ENCODE results near the gene ADORA1.

The ADORA1 gene

DNA sequence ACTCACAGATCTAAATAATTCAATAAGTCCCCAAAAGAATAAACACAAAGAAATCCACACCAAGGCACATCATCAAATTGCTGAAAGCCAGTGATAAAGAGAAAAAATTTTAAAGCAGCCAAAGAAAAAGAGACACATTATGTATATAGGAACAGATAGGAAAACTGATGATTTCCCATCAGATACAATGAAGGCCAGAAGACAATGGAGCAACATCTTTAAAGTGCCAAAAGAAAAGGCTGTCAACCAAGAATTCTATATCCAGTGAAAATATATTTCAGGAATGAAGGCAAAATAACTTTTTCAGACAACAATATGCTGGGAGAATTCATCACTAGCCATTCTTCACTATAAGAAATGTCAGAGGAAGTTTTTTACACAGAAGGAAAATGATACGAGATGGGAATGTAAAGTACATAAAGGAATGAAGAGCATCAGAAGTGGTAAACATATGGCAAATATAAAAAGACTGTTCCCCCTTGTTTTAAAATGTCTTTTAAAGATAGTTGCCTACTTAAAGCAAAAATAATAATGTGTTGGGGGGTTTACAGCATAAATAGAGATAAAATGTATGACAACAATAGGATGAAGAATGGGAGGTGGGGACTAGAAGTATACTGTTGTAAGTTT, 32.4 kb upstream of the ADORA1 start:
- no peak overlapping the region for H3K4me3 ChIP-seq (ENCODE audit: extremely low read depth, insufficient read depth, low read length, poor library complexity, severe bottlenecking)
- no peak overlapping the region for H3K27ac ChIP-seq (ENCODE audit: low read depth, low read length, severe bottlenecking)
- H3K36me3 ChIP-seq (ENCODE audit: control insufficient read depth, insufficient read depth, low read length) = no peaks in the 10 kb centered on the region
- 100% methylated on average over 1 of the region's 1 CpG for WGBS, 2 experiments (ENCODE audit: insufficient coverage in 2 of 2)
- H3K9me3 ChIP-seq (ENCODE audit: control insufficient read depth, low read length) = peaks cover 10% of the 10 kb centered on the region
- H3K4me1 ChIP-seq (ENCODE audit: control insufficient read depth, insufficient read depth, low read length, poor library complexity, severe bottlenecking) = no peaks in the 10 kb centered on the region

DNA sequence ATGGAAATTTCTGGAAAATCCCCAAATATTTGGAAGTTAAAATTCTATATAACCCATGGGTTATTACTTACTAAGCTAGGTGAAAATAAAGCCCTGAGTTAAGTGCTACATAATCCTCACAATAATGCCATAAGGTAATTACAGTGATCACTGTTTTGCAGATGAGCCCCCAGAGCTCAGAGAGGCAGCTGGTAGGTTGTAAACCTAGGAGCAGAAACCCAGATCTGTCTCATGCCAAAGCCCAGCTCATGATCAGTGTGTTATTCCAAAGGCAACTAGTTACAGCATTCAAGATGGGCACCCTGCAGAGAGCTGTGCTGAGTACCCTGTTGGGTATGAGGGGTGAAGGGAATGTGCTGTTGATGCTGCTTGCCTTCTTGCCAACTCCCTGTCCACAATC, 31.0 kb upstream of the ADORA1 start:
- no peak overlapping the region for H3K27ac ChIP-seq (ENCODE audit: low read depth, low read length, severe bottlenecking)
- H3K4me1 ChIP-seq (ENCODE audit: control insufficient read depth, insufficient read depth, low read length, poor library complexity, severe bottlenecking) = no peaks in the 10 kb centered on the region
- no peak overlapping the region for H3K4me3 ChIP-seq (ENCODE audit: extremely low read depth, insufficient read depth, low read length, poor library complexity, severe bottlenecking)
- H3K9me3 ChIP-seq (ENCODE audit: control insufficient read depth, low read length) = peaks cover 10% of the 10 kb centered on the region
- no peaks in the 10 kb centered on the region for H3K36me3 ChIP-seq (ENCODE audit: control insufficient read depth, insufficient read depth, low read length)

DNA sequence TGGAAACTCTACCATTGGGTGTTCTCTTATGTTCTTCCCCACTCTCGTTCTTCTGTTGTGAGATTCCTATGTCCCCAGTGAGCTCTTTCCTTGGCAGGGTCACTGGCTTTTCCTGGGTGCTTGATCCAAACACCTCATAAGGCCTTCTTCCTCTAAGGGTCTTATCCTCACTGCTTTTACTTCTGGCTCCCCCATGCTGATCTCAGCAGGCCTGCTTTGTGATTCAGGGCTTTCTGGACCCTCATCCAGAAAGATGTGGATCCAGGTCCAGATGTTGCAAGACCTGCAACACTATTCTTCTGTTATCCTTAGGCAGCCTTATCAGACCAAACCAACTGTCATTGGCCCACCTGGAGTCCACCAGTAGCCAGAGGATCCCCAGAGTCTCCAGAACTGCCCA, 30.5 kb upstream of the ADORA1 start:
- Histone ChIP-seq H3K4me1 (ENCODE audit: control insufficient read depth, insufficient read depth, low read length, poor library complexity, severe bottlenecking) (no peaks in the 10 kb centered on the region), H3K4me3 (ENCODE audit: extremely low read depth, insufficient read depth, low read length, poor library complexity, severe bottlenecking) (no peak overlapping the region), H3K27ac (ENCODE audit: low read depth, low read length, severe bottlenecking) (no peak overlapping the region), H3K36me3 (ENCODE audit: control insufficient read depth, insufficient read depth, low read length) (no peaks in the 10 kb centered on the region), H3K9me3 (ENCODE audit: control insufficient read depth, low read length) (peaks cover 10% of the 10 kb centered on the region)
- WGBS, 2 experiments (ENCODE audit: insufficient coverage in 2 of 2) = 60 to 82% methylated on average over 1 of the region's 1 CpG

DNA sequence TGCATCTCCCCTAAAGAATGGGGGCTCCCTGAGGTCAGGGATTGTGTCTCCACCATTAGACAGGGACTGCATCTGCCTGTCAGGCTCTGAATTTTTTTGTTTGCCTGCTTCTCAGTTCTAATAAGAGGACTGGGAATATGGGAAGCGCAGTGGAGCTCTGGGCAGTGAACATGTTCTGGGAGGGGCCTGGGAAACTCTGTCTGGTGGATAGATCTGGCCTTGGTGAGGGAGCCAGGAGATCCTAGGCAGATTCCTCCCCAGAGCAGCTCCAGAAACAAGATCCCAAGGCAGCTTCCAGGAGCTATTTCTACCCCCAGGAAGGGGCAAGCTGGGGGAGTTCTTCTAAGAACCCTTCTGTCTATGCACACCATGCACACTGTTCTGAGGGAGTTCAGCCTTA, 29.1 kb upstream of the ADORA1 start:
- H3K4me3 ChIP-seq (ENCODE audit: extremely low read depth, insufficient read depth, low read length, poor library complexity, severe bottlenecking) = no peak overlapping the region
- WGBS, 2 experiments (ENCODE audit: insufficient coverage in 2 of 2) = 86% methylated on average over 1 of the region's 1 CpG; no CpG with 5 or more reads in 1 of the 2 experiments
- H3K4me1 ChIP-seq (ENCODE audit: control insufficient read depth, insufficient read depth, low read length, poor library complexity, severe bottlenecking) = no peaks in the 10 kb centered on the region
- H3K27ac ChIP-seq (ENCODE audit: low read depth, low read length, severe bottlenecking) = no peak overlapping the region
- H3K36me3 ChIP-seq (ENCODE audit: control insufficient read depth, insufficient read depth, low read length) = no peaks in the 10 kb centered on the region
- peaks cover 10% of the 10 kb centered on the region for H3K9me3 ChIP-seq (ENCODE audit: control insufficient read depth, low read length)

DNA sequence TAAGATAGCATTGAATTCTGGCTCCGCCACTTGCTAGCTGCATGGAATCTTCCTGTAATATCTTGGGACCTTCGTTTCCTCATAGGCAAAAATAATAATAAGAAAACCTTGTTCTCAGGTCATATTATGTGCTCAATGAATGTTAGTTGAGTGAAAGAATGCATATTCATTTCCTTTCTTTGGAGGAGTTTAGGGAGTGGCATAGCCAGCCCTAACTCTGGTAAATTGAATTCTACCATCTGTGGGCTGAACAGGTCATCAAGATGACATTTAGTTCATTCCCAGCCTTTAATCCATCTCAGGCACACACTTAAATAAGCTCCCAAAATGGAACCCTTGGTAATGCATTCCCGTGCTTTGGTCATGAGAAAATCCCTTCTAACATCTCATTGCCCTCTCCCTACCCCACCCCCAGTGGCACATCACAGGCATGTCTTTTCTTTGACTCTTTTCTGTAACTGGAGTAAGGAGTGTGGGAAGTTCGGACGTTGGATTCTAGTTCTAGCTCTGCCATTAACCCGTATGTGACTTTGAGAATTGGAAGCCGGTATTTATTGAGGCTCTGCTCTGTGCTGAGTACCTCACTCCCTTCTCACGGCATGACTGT, 28.5 kb upstream of the ADORA1 start:
- WGBS, 2 experiments (ENCODE audit: insufficient coverage in 2 of 2) = 80 to 97% methylated on average over 5 of the region's 8 CpGs
- no peaks in the 10 kb centered on the region for H3K4me1 ChIP-seq (ENCODE audit: control insufficient read depth, insufficient read depth, low read length, poor library complexity, severe bottlenecking)
- no peak overlapping the region for H3K4me3 ChIP-seq (ENCODE audit: extremely low read depth, insufficient read depth, low read length, poor library complexity, severe bottlenecking)
- H3K27ac ChIP-seq (ENCODE audit: low read depth, low read length, severe bottlenecking) = no peak overlapping the region
- H3K9me3 ChIP-seq (ENCODE audit: control insufficient read depth, low read length) = peaks cover 10% of the 10 kb centered on the region
- H3K36me3 ChIP-seq (ENCODE audit: control insufficient read depth, insufficient read depth, low read length) = no peaks in the 10 kb centered on the region

DNA sequence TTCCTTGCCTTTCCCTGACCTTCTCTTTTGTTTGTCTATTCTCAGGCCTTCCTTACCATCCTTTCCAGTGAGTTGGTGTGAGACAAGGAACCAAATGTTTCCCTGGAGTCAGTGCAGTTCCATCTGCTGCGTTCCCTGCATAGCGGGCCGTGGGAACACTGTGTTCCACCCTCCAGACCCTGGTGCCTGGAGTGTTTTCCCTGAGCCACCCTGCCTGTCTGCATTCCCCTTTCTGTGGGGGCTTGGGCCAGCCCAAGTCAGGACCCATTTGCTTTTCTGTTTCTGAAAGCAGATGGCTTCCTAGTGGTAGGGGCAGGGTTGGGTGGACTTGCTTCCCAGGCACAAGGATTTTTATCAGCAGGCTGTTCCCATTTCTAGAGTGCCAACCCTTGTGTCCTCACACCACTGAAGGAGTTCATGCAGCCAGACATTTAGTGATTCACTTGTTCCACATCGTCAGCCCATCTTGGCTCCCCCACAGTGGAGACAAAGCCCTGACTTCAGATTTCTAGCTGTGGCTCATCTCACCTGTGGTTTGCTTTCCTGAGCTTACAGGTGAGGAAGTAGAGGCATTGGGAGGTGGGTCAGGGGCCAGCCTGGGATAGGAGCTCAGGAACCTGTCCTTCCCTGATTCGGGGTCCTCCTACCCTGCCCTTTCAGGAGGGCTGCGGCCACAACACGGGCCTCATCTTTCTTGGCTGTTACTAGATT, 27.6 kb upstream of the ADORA1 start:
- peaks cover 5% of the 10 kb centered on the region for H3K9me3 ChIP-seq (ENCODE audit: control insufficient read depth, low read length)
- H3K4me1 ChIP-seq (ENCODE audit: control insufficient read depth, insufficient read depth, low read length, poor library complexity, severe bottlenecking) = no peaks in the 10 kb centered on the region
- no peak overlapping the region for H3K4me3 ChIP-seq (ENCODE audit: extremely low read depth, insufficient read depth, low read length, poor library complexity, severe bottlenecking)
- 96% methylated on average over 7 of the region's 7 CpGs for WGBS, 2 experiments (ENCODE audit: insufficient coverage in 2 of 2)
- no peak overlapping the region for H3K27ac ChIP-seq (ENCODE audit: low read depth, low read length, severe bottlenecking)
- H3K36me3 ChIP-seq (ENCODE audit: control insufficient read depth, insufficient read depth, low read length) = no peaks in the 10 kb centered on the region

DNA sequence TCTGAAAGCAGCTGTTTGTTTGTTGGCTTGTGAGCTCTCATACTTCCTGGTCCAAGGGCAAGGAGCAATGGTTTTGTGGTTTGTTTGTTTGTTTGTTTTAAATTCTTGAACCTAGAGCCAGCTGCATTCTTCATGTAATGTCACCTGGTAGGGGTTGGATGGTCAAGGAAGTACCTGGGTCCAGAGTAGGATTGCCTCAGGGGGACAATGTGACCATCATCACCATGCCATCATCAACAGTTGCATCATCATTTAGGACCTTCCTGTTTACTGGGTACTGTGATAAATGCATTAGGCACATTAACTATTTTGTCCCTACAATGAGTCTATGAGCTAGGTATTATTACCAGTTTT, 27.0 kb upstream of the ADORA1 start:
- Histone ChIP-seq H3K4me3 (ENCODE audit: extremely low read depth, insufficient read depth, low read length, poor library complexity, severe bottlenecking) (no peak overlapping the region), H3K4me1 (ENCODE audit: control insufficient read depth, insufficient read depth, low read length, poor library complexity, severe bottlenecking) (no peaks in the 10 kb centered on the region), H3K9me3 (ENCODE audit: control insufficient read depth, low read length) (peaks cover 4% of the 10 kb centered on the region), H3K36me3 (ENCODE audit: control insufficient read depth, insufficient read depth, low read length) (no peaks in the 10 kb centered on the region), H3K27ac (ENCODE audit: low read depth, low read length, severe bottlenecking) (no peak overlapping the region)

DNA sequence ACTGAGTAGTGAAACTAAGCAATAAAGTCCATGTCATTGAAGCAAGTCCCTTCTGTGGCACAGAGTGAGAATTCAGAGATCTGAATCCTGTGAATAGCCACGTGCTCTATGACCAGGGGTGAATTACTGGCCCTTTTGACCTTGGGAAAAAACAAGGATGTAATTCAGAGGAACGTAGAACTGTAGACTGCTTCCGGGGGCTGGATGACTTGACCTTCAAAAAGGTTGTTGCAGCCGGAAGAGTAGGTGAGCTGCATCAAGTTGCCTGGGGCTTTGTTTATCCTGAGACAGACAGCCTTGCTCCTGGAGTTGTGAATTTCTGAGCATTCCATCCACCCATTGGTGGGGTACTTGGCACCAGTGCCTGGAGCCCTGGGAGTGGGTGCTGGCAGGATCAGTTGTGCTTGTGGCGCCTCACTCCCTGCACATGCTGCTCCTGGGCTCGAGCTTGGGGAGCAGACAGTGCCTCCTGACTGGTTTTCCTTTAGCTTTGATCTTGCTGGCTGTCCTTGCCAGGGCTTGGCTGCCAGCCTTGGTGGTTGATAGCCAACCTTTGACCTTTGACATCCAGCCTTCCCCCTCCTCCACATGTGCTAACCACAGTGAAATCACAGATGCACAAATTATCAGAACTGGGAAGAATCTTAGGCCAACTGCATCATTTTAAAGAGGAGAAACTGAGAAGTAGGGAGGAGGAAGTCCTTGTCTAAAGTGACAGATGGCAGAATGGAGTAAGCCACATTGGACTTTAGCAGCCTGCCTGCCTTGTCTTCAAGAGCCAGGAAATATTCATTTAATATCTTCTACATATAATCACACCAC, 25.5 kb upstream of the ADORA1 start:
- H3K9me3 ChIP-seq (ENCODE audit: control insufficient read depth, low read length) = no peaks in the 10 kb centered on the region

DNA sequence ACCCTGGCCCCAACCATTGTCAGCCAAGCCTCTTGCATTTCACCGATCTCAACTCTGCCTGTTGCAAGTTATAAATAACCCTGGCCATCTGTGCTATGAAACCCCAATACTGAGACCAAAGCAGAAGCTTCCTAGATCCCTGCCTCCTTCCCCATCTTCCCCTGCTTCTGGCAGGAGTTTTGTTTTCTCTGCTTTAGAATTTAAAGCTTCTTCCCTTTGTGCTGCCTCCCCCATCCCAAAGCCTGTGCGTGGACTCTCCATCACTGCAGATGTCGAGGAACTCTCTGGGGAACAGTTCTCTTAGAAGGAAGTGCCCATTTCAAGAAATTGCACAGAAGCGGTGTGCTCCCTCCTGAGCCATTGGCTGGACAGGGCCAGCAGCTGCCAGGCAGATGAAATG, 24.3 kb upstream of the ADORA1 start:
- H3K4me3 ChIP-seq (ENCODE audit: extremely low read depth, insufficient read depth, low read length, poor library complexity, severe bottlenecking) = no peak overlapping the region
- no peaks in the 10 kb centered on the region for H3K9me3 ChIP-seq (ENCODE audit: control insufficient read depth, low read length)
- 89 to 94% methylated on average over 2 to 4 of the region's 4 CpGs for WGBS, 2 experiments (ENCODE audit: insufficient coverage in 2 of 2)
- H3K36me3 ChIP-seq (ENCODE audit: control insufficient read depth, insufficient read depth, low read length) = no peaks in the 10 kb centered on the region
- H3K27ac ChIP-seq (ENCODE audit: low read depth, low read length, severe bottlenecking) = no peak overlapping the region
- H3K4me1 ChIP-seq (ENCODE audit: control insufficient read depth, insufficient read depth, low read length, poor library complexity, severe bottlenecking) = no peaks in the 10 kb centered on the region

More for the DNA sequence above, 25.5 kb upstream of the ADORA1 start:
- Histone ChIP-seq H3K4me3 (ENCODE audit: extremely low read depth, insufficient read depth, low read length, poor library complexity, severe bottlenecking) (no peak overlapping the region), H3K27ac (ENCODE audit: low read depth, low read length, severe bottlenecking) (no peak overlapping the region), H3K36me3 (ENCODE audit: control insufficient read depth, insufficient read depth, low read length) (no peaks in the 10 kb centered on the region), H3K4me1 (ENCODE audit: control insufficient read depth, insufficient read depth, low read length, poor library complexity, severe bottlenecking) (no peaks in the 10 kb centered on the region)
- 92 to 93% methylated on average over 6 of the region's 6 CpGs for WGBS, 2 experiments (ENCODE audit: insufficient coverage in 2 of 2)

DNA sequence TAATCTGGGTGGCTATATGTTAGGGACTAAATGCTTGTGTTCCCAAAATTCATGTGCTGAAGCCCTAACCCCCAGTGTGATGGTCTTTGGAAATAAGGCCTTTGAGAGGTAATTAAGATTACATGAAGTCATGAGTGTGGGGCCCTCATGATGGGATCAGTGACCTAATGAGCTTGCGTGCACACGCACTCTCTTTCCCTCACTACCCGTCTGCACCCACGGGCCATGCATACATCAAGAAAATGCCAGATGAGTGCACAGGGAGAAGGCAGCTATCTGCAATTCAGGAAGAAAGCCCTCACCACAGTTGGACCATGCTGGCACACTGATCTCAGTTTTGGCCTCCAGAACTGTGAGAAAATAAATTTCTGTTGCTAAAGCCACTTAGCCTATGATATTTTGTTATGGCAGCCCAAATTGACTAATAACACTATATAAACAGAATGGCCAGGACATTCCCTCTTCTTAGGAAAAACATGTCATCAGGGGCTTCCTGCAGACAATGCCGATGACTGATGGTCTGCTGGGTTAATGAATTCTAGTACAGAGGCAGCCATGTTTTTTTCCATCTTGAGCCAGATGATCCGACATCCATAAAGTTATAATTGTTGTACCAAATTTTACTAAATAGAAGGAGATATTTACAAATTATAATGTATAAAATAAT, 23.6 kb upstream of the ADORA1 start:
- Histone ChIP-seq H3K4me1 (ENCODE audit: control insufficient read depth, insufficient read depth, low read length, poor library complexity, severe bottlenecking) (no peaks in the 10 kb centered on the region), H3K9me3 (ENCODE audit: control insufficient read depth, low read length) (no peaks in the 10 kb centered on the region), H3K4me3 (ENCODE audit: extremely low read depth, insufficient read depth, low read length, poor library complexity, severe bottlenecking) (no peak overlapping the region), H3K27ac (ENCODE audit: low read depth, low read length, severe bottlenecking) (no peak overlapping the region), H3K36me3 (ENCODE audit: control insufficient read depth, insufficient read depth, low read length) (no peaks in the 10 kb centered on the region)
- 100% methylated on average over 4 to 5 of the region's 6 CpGs for WGBS, 2 experiments (ENCODE audit: insufficient coverage in 2 of 2)

All from mesodermal cell (in vitro differentiated cells).